Smooth muscle cell (in vitro differentiated cells): ENCODE results near the gene MAN2C1. TPM values are rescaled to one million over a fixed set of nuclear protein-coding genes. Genes with fewer than 3 reads are reported as not detected.

Experiments used
- DNase-seq: peaks from one replicate; lab custom pipeline; 2025; ENCODE audit not compliant: unreplicated experiment; lab: John Stamatoyannopoulos, UW
- H2AFZ ChIP-seq: fragments of 200-600 bp; sonication (generic); 2 replicates; pipeline ENCODE4 v1.6.0; 2016; ENCODE audit warnings: antibody characterized with exemption, low read depth, mild to moderate bottlenecking
- H3F3A ChIP-seq: fragments of 200-600 bp; sonication (generic); 2 replicates; pipeline ENCODE4 v1.6.0; 2017; ENCODE audit warnings: antibody characterized with exemption, low read depth
- H3K27ac ChIP-seq: fragments of 200-600 bp; sonication (generic); 2 replicates; pipeline ENCODE4 v1.5.1; 2016; ENCODE audit warnings: low read depth, mild to moderate bottlenecking
- H3K27me3 ChIP-seq: fragments of 200-600 bp; sonication (generic); 2 replicates; pipeline ENCODE4 v1.6.1; 2016; ENCODE audit warnings: low read depth, mild to moderate bottlenecking
- H3K36me3 ChIP-seq: fragments of 200-600 bp; sonication (generic); 2 replicates; pipeline ENCODE4 v1.5.1; 2016; ENCODE audit warnings: low read depth
- H3K4me1 ChIP-seq: fragments of 200-600 bp; sonication (generic); 2 replicates; pipeline ENCODE4 v1.5.1; 2016; ENCODE audit warnings: low read depth
- H3K4me2 ChIP-seq: fragments of 200-600 bp; sonication (generic); 2 replicates; pipeline ENCODE4 v1.6.0; 2016; ENCODE audit warnings: mild to moderate bottlenecking
- H3K4me3 ChIP-seq: fragments of 200-600 bp; sonication (generic); 2 replicates; pipeline ENCODE4 v1.5.1; 2016; ENCODE audit warnings: mild to moderate bottlenecking
- H3K79me2 ChIP-seq: fragments of 200-600 bp; sonication (generic); 2 replicates; pipeline ENCODE4 v1.6.0; 2016; ENCODE audit warnings: low read depth, mild to moderate bottlenecking
- H3K9ac ChIP-seq: fragments of 200-600 bp; sonication (generic); 2 replicates; pipeline ENCODE4 v1.6.0; 2016; ENCODE audit warnings: low read depth
- H3K9me3 ChIP-seq: fragments of 200-600 bp; sonication (generic); replicated peaks from 2 replicates; pipeline ENCODE4 v1.5.1; 2016; ENCODE audit warnings: low read depth
- H4K20me1 ChIP-seq: fragments of 200-600 bp; sonication (generic); 2 replicates; pipeline ENCODE4 v1.6.0; 2016; ENCODE audit warnings: low read depth
- CTCF ChIP-seq: fragments of 200-600 bp; sonication (generic); IDR thresholded peaks from 2 replicates; pipeline ENCODE4 v1.5.1; 2017; ENCODE audit warnings: borderline replicate concordance, mild to moderate bottlenecking, antibody characterized with exemption; ENCODE audit not compliant: insufficient read depth, poor library complexity, severe bottlenecking
- WGBS: methylation state at CpG from one replicate; pipeline ENCODE4 v1.1.7; 2016; ENCODE audit warnings: low lambda C conversion rate; 5-methylcytosine and 5-hydroxymethylcytosine counted together
- polyA plus RNA-seq: library from polyadenylated mRNA; unstranded; fragments of >200 nt; fragmentation: Nextera tagmentation; extraction: Ambion mirVana; gene quantifications from 2 replicates; pipeline ENCODE4 v1.2.1, GENCODE V29; 2016
- total RNA-seq: library from RNA; depleted of rRNA; stranded (reverse); fragments of >200 nt; gene quantifications from 2 replicates; pipeline ENCODE4 v1.2.3, GENCODE V29; 2014

MAN2C1 gene
- total and polyA plus RNA-seq, 2 experiments from 2014 or later, result 64.5 to 70.7 TPM

GRCh38 chr15:75328493-75329314, 39.7 kb downstream of the MAN2C1 start:
- no peak overlapping the region for H3K4me2 ChIP-seq
- H3F3A ChIP-seq, result no peaks in the 10 kb centered on the region
- H3K4me3 ChIP-seq, result no peak overlapping the region
- H3K36me3 ChIP-seq, result no peaks in the 10 kb centered on the region
- H4K20me1 ChIP-seq, result no peaks in the 10 kb centered on the region
- 76% methylated on average over 10 of the region's 10 CpGs for WGBS
- no peaks in the 10 kb centered on the region for H3K9me3 ChIP-seq
- no peaks in the 10 kb centered on the region for H3K79me2 ChIP-seq
- no peak for TF ChIP-seq CTCF
- DNase-seq, result no peak
- no peak overlapping the region for H2AFZ ChIP-seq
- H3K9ac ChIP-seq, result no peak overlapping the region
- H3K4me1 ChIP-seq, result no peaks in the 10 kb centered on the region
- H3K27me3 ChIP-seq, result no peaks in the 10 kb centered on the region
- no peak overlapping the region for H3K27ac ChIP-seq

- Histone ChIP-seq H3K4me2 (no peak overlapping the region), H3K9me3 (no peaks in the 10 kb centered on the region), H3F3A (no peaks in the 10 kb centered on the region), H2AFZ (no peak overlapping the region), H3K27me3 (no peaks in the 10 kb centered on the region), H3K9ac (no peak overlapping the region), H3K79me2 (no peaks in the 10 kb centered on the region), H3K4me3 (no peak overlapping the region), H3K4me1 (no peaks in the 10 kb centered on the region), H3K36me3 (no peaks in the 10 kb centered on the region), H4K20me1 (no peaks in the 10 kb centered on the region), H3K27ac (no peak overlapping the region)
- TF ChIP-seq CTCF, result no peak
- DNase-seq, result no peak
- WGBS, result 84% methylated on average over 3 of the region's 3 CpGs
Measured at GRCh38 chr15:75327491-75327890, 40.9 kb downstream of the MAN2C1 start.

GRCh38 chr15:75327005-75327404, 41.4 kb downstream of the MAN2C1 start:
- Histone ChIP-seq H3K9me3 (no peaks in the 10 kb centered on the region), H3K9ac (no peak overlapping the region), H3K36me3 (no peaks in the 10 kb centered on the region), H3F3A (no peaks in the 10 kb centered on the region), H3K4me2 (no peak overlapping the region), H3K27me3 (peaks cover 4% of the 10 kb centered on the region), H3K4me3 (no peak overlapping the region), H3K79me2 (no peaks in the 10 kb centered on the region), H3K27ac (no peak overlapping the region), H3K4me1 (no peaks in the 10 kb centered on the region), H2AFZ (no peak overlapping the region), H4K20me1 (no peaks in the 10 kb centered on the region)
- no peak for TF ChIP-seq CTCF
- DNase-seq, result no peak
- WGBS, result 84% methylated on average over 4 of the region's 4 CpGs

GRCh38 chr15:75325922-75326321, 42.5 kb downstream of the MAN2C1 start:
- no peak overlapping the region for H3K4me2 ChIP-seq
- H3K79me2 ChIP-seq, result no peaks in the 10 kb centered on the region
- no peak overlapping the region for H2AFZ ChIP-seq
- H3F3A ChIP-seq, result no peaks in the 10 kb centered on the region
- 91% methylated on average over 4 of the region's 4 CpGs for WGBS
- H3K4me1 ChIP-seq, result no peaks in the 10 kb centered on the region
- H3K27me3 ChIP-seq, result peaks cover 7% of the 10 kb centered on the region
- H3K9me3 ChIP-seq, result no peaks in the 10 kb centered on the region
- TF ChIP-seq CTCF, result no peak
- DNase-seq, result no peak
- no peak overlapping the region for H3K27ac ChIP-seq
- no peak overlapping the region for H3K4me3 ChIP-seq
- H3K36me3 ChIP-seq, result no peaks in the 10 kb centered on the region
- H3K9ac ChIP-seq, result no peak overlapping the region
- no peaks in the 10 kb centered on the region for H4K20me1 ChIP-seq
